HG03442 (cell line): ENCODE measurements around the gene PPBP.
"Not testable (repeated sequence)": the region's sequence is repeated elsewhere in the genome, so short reads cannot be mapped to it uniquely, and the experiment has no call there.

ENCODE experiments used
- ATAC-seq: cut with Tn5 transposase; IDR thresholded peaks from one replicate; pipeline ENCODE4 v1.9.1; 2021; ENCODE audit warnings: mild to moderate bottlenecking, moderate library complexity; ENCODE audit not compliant: unreplicated experiment

The PPBP gene

DNA sequence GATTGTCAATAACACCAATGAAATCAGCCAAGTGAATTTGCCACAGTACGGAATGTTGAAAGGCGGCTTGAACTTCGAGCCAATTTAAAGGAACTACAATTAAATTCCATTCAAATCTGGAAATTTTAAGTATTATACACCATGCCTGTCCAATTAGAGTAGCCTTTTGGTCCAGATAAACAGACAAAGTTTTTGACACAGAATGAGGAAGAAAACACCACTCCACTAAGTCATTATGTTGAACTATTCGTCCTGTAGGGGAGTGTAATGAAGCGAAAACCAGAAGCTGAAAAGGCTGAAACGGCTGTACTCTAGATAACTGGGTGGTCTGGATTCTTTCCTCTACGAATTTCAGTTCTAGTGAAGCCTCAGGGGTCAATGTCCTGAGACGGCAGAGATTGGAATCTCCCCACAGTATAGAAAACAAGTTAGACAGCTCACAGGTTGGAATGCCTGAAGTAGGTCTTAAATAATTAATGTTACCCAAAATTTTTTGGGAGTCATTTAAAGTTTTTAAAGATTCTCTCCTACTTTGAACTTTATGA lies 37.5 kb downstream of the PPBP start:
- ATAC-seq, result not testable (repeated sequence)

DNA sequence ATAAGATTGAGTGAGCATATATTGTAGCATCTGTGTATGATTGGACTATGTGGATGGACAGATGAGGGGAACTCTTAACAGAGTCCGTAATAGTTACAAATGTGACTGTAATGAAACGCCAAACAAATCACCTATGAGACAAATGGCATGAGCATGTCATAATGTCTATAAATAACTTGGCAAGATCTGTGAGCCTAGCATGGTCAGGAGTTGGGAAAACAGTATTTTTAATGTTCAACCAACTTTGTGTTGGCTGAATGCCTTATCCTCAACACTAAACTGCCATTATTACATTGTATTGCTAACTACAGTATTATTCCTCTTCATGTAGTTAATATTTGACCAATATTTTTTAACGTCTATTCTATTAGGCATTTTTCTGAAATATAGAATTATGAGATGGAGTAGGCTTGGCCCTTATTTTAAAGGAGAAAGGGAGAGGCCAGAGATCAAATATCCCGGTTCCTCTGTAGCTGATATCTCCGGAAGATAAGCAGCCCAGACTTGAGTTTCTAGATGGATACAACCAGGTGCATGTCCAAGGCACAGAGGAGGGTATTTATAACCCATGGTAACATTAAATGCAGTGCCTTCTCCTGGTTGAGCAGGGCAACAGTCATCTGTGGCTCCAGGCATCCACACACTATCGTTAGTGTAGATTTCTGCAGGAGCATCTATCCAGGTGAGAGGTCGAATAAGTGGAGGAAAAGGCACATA lies 38.8 kb downstream of the PPBP start:
- no peak for ATAC-seq

DNA sequence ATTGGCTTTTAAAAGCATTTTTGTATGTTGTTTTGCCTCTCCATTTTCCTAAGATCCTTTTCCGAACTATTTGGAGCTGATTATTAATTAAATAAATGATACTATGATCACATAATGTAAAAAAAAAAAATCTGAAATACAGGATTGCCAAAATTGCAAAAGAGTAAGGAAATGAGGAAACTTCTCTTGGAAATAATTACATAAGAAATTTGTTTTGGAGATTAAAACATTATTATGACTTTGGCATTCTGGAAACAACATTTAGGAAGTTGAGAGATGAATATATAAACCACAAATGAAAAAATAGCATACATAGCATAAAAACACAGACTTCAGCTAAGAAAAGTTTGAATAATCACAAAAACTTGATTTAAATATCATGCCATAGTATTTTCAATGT lies 39.7 kb downstream of the PPBP start:
- no peak for ATAC-seq

DNA sequence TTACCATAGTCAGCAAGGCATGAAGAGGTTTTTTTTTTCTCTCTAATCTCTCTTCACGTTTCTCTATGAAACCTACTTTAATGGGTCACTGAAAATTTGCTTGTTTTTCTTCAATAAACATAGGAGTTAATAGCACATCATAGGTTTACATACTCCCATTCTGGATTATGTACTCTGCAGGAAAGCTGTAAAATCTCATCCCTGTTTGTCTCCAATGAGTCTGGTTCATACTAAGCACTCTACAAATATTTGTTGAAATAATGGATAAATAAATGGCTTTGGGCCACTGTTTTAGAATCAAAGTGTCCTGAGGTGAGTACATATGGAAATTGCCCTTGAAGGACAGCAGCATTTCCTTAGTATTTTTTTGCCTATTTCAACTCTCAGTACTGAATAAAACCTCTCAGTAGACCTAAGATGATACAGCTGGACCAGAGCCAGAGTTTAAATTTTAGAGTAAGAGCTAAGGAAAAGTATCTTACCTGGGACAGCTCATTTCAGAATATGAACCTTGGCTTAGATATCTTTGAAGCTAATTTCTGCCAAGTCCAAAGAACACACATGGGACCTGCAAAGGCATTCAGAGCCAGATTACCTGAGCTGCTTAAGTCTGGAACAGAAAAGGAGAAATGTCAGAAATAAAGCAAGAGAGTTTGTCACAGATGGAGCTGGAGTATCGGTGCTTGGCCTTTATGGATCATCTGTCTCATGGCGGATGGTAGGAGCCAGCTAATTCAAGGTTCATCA lies 40.6 kb downstream of the PPBP start:
- no peak for ATAC-seq

DNA sequence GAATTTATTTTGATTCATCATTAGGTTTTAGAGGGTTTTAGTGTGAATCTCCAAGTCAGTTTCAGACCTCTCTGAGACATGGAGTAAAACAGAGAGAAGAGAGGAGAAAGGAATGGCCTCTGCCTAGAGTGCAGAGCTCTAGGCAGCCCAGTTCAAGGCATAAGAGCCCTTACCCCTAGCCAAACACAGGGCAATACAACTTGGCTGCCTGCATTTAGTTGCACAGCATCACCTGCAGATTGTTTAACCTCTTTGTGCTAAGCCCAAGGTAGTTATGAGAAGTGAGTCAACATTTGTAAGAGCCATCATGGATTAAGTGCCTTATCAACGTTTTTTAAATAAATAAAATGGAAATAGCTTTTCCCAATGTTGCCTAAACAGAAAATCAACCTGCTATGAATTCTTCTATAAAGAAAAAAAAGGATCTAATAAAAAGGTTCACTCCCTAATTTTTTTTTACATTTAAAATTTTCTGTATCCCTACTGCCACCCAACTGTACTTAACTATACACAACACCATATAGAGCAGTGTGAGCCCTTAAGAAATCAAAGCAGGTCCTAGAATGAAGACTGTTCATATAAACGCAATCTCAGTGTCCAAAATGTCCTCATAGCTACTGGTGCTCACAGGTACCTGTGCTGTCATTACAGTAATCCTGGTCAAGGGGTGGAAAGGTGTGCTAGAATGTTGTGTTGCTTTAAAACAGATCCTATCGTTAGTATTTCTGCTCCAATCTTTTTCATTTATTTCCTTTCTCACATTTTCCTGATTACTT lies 42.1 kb downstream of the PPBP start:
- no peak for ATAC-seq

DNA sequence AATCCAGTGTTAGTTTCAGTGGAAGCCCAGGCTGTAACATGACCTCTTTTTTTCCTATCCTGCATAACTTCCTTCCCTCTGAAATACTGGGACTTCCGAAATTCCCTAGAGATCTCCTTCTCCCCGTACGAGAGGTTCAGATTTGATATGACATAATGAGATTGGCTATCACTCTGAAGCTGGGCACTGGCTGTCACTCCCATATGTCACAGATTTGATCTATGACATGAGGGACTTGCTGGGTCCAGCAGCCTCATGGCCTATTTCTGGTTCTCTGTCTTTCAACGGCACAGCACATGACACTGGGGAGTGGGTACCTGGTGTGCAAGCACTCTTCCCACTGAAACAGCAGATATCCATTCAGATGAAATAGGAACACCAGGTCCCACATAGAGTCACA lies 42.9 kb downstream of the PPBP start:
- no peak for ATAC-seq

DNA sequence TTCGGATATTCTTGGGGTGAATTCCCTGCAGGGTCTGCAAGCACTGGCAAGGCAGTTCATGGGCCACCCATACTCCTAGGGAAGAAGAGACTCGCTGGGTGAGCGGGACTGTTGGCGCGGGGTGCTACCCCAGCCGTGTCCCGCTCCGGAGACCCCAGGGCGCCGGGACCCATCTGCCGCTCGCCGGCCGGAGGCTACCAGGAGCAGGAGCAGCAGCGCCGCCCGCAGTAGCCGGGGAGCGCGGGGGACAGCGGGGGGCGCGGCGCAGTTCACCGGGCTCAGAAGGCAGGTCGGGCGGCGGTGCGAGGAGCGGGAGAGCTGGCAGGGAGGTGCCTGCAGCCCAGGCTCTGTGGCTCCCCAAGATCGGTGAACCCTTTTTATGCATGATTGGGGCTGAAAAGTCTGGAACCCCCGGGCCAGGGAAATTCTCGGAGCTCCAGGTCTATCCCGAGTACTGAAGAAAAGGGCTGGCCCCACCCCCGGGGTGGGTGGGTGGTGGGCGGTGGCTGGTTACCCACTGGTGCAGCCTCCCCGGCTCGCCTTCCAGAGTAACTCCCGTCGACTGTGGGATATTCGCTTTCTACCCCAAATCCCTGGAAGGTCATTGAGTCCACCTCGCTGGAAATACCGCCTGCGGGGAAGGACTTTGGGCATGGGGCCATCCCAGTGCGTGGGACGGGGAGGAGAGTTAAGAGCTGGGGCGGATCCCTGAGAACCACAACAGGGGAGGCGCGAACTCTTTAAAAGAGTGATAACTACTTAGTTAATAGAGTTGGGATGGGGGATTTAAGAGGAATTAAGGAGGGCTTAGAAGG lies 43.7 kb downstream of the PPBP start:
- ATAC-seq, result no peak

DNA sequence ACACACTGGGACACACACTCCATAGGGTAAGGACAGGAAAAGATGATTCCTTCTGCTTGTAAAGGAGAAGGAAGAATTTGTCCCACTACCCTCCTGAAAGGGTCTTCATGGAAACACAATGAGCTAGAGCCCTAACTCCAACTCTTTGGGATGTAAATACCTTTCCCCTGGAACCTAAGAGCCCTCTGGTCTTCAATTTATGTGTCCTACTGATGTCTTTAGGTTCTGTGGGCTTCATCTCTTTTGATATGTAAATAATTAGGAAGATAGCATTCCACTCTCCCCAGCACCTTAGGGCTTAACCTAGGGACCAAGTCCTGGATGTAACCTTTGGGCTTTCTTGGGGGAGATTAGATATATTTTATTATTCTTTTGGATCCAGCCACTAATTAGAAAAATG lies 44.4 kb downstream of the PPBP start:
- no peak for ATAC-seq

DNA sequence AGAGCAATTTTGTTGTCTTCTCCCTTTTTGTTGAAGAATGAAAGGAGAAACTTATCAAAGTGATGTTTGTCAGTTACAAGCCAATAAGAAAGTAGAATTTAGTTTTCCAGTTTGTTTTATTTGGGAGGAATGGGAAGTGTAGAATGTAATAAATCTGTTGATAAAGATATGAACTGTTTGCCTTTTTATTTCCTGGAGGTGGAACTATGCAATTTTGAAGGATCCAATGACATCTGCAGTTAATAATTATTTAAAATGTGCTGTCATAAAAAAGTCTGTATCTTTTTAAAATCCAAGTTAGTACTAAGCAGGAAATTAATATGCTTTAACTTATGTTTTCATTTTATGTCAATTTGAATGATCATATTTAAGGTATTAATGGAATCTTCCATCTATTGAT lies 51.0 kb downstream of the PPBP start:
- ATAC-seq, result no peak
